Measurements from ENCODE around the gene DGKA.

GRCh38 chr12:55891310-55891709, 39.7 kb upstream of the DGKA start:
- no peak for TF ChIP-seq MAZ (IDR thresholded peaks at IDR 0.05; ENCODE audit: borderline replicate concordance, low read depth, low read length)
- no peak for TF ChIP-seq POLR2A (IDR thresholded peaks at IDR 0.05; ENCODE audit: low read depth, low read length)
- no peak for TF ChIP-seq CTCF (conservative IDR thresholded peaks at IDR 0.05; ENCODE audit: low read depth, low read length)
- no peak for TF ChIP-seq SMC3 (IDR thresholded peaks at IDR 0.05; ENCODE audit: low read depth, low read length)
- TF ChIP-seq MXI1 (IDR thresholded peaks at IDR 0.05; ENCODE audit: borderline replicate concordance, low read depth, low read length), result no peak
- no peak for TF ChIP-seq CHD1 (IDR thresholded peaks at IDR 0.05; ENCODE audit: low read depth, low read length)
- no peak for TF ChIP-seq RFX5 (IDR thresholded peaks at IDR 0.05; ENCODE audit: low read depth, low read length)
- TF ChIP-seq USF2 (IDR thresholded peaks at IDR 0.05; ENCODE audit: low read depth, low read length), result no peak
- no peak for TF ChIP-seq NFE2L2 (IDR thresholded peaks at IDR 0.05; ENCODE audit: low read depth, low read length)
- TF ChIP-seq CEBPB (IDR thresholded peaks at IDR 0.05; ENCODE audit: low read depth, low read length), result no peak
- TF ChIP-seq BHLHE40 (IDR thresholded peaks at IDR 0.05; ENCODE audit: low read depth, low read length), result no peak

All from IMR-90 (cell line).